ENCODE measurements around the gene THBS4. TPM values are rescaled to one million over a fixed set of nuclear protein-coding genes. Genes with fewer than 3 reads are reported as not detected.
"Not testable (repeated sequence)": the region's sequence is repeated elsewhere in the genome, so short reads cannot be mapped to it uniquely, and the experiment has no call there.

THBS4 gene
- total RNA-seq, 1 experiment from 2014 or later: 6.6 TPM

DNA sequence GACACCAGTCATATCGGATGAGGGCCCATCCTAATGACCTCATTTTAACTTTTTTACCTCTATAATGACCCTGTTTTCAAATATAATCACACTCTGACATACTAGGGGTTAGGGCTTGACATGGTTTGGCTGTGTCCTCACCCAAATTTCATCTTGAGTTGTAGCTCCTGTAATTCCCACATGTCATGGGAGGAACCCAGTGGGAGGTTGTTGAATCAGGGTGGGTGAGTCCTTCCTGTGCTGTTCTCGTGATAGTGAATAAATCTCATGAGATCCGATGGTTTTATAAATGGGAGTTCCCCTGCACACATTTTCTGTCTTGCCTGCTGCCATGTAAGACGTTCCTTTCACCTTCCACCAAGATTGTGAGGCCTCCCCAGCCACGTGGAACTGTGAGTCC, 71.8 kb downstream of the THBS4 start:
- CTCF ChIA-PET: no interaction called here
- no peaks in the 10 kb centered on the region for H3K27me3 ChIP-seq (ENCODE audit: insufficient read depth, low read depth)

DNA sequence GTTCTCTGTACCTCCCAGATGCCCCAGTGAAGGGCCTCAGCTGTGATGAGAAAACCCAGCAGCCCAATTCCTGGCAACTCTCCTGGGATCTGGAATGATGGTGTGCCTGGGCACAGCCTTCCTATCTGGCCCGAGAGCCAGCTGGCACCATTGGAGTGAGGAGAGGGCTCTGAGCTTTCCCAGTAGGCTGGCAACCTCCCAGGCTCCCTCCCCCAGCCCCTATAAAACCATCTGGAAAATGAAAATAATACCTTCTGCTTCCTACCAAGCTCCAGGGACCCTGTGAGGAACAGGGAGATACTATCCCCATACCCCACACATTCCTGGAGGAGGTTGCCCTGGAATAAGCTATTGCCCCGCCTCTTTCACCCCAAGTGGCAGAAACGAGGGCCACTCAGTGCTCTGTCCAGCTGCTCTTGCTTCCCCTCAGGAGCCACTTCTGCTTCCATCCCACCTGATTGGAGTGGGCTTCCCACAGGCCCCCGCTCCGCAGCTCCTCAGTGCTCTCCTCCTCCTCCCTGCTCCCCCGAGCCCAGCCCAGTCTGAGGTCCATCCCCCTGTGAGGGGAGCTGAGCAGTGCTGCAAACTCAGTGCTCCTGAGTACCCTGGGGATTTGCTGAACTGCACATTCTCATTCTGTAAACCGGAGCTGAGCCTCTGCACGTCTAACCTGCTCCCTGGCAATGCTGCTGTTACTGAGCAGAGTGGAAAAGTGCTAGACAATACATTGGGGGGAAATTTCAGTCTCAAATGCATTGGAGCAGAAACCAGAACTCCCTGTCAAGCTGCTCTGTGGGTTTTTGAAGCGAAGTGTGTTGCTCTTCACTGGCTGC, 74.7 kb downstream of the THBS4 start:
- TF ChIP-seq EZH2 (IDR thresholded peaks at IDR 0.05; ENCODE audit: low read depth): no peak
- TF ChIP-seq, protein P1, sequence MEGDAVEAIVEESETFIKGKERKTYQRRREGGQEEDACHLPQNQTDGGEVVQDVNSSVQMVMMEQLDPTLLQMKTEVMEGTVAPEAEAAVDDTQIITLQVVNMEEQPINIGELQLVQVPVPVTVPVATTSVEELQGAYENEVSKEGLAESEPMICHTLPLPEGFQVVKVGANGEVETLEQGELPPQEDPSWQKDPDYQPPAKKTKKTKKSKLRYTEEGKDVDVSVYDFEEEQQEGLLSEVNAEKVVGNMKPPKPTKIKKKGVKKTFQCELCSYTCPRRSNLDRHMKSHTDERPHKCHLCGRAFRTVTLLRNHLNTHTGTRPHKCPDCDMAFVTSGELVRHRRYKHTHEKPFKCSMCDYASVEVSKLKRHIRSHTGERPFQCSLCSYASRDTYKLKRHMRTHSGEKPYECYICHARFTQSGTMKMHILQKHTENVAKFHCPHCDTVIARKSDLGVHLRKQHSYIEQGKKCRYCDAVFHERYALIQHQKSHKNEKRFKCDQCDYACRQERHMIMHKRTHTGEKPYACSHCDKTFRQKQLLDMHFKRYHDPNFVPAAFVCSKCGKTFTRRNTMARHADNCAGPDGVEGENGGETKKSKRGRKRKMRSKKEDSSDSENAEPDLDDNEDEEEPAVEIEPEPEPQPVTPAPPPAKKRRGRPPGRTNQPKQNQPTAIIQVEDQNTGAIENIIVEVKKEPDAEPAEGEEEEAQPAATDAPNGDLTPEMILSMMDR (conservative IDR thresholded peaks at IDR 0.05): no peak
- no peak overlapping the region for H3K4me2 ChIP-seq
- H3K4me1 ChIP-seq (replicated peaks; ENCODE audit: insufficient read depth): no peaks in the 10 kb centered on the region
- BruUV-seq (replicated peaks): no TSS peak
- H2AFZ ChIP-seq: no peak overlapping the region
- no peak for DNase-seq
- H3K9me2 ChIP-seq (ENCODE audit: insufficient read depth): no peaks in the 10 kb centered on the region
- H3K4me3 ChIP-seq: no peak overlapping the region
- no peaks in the 10 kb centered on the region for H3K36me3 ChIP-seq (ENCODE audit: low read depth)
- intact Hi-C loops (cut with micrococcal nuclease; ENCODE audit: unreplicated experiment): no loop called here
- H3K79me2 ChIP-seq (ENCODE audit: low read depth): no peaks in the 10 kb centered on the region
- no peaks in the 10 kb centered on the region for H3F3A ChIP-seq (ENCODE audit: insufficient read depth, low read depth)
- ChIA-PET CTCF (interaction anchor here (0.7 kb wide), 1 partner anchor 1084 kb away, joined by 4 read pairs; no protein-coding TSS in a partner anchor), POLR2A (ENCODE audit: unreplicated experiment) (no interaction called here)
- H4K20me1 ChIP-seq (ENCODE audit: insufficient read depth): no peaks in the 10 kb centered on the region
- H3K27me3 ChIP-seq (ENCODE audit: insufficient read depth, low read depth): no peaks in the 10 kb centered on the region
- H3K9me3 ChIP-seq (ENCODE audit: insufficient read depth, low read depth): no peaks in the 10 kb centered on the region
- no peak overlapping the region for H3K27ac ChIP-seq

More for the DNA sequence above, 71.8 kb downstream of the THBS4 start:
- Histone ChIP-seq H3K27ac (no peak overlapping the region), H3K79me2 (ENCODE audit: low read depth) (no peaks in the 10 kb centered on the region), H3K9me2 (ENCODE audit: insufficient read depth) (no peaks in the 10 kb centered on the region), H3F3A (ENCODE audit: insufficient read depth, low read depth) (no peaks in the 10 kb centered on the region), H3K4me1 (replicated peaks; ENCODE audit: insufficient read depth) (no peaks in the 10 kb centered on the region), H2AFZ (no peak overlapping the region), H3K36me3 (ENCODE audit: low read depth) (no peaks in the 10 kb centered on the region), H4K20me1 (ENCODE audit: insufficient read depth) (no peaks in the 10 kb centered on the region), H3K4me3 (no peak overlapping the region), H3K9me3 (ENCODE audit: insufficient read depth, low read depth) (no peaks in the 10 kb centered on the region), H3K4me2 (no peak overlapping the region)
- TF ChIP-seq EZH2 (IDR thresholded peaks at IDR 0.05; ENCODE audit: low read depth): no peak
- intact Hi-C loops (cut with micrococcal nuclease; ENCODE audit: unreplicated experiment): no loop called here
- BruUV-seq (replicated peaks): no TSS peak
- POLR2A ChIA-PET (ENCODE audit: unreplicated experiment): no interaction called here
- no peak for DNase-seq

DNA sequence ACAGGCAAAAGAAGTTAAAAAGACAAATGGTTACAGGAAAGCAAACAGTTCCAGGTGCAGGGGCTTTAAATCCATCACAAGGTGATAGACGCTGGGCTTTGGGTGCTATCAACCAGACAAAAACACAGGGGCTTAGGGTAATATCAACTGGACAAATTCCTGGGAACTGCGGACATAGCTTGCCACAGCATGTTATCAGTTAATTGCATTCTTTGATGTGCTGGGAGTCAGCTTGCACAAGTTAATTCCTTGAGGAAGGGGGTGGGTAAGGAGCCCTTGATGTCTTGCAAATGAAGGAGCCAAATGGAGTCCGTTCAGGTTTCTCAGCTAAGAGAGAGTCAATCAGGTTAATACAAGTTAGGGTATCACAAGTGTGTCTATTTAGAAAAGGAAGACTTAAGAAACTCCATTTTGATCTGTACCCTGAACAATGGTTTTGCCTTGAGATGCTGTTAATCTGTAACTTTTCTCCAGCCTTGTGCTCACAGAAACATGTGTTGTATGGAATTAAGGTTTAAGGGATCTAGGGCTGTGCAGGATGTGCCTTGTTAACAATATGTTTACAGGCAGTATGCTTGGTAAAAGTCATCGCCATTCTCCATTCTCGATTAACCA, 76.3 kb downstream of the THBS4 start:
- H3K27ac ChIP-seq; H4K20me1 ChIP-seq (ENCODE audit: insufficient read depth); POLR2A ChIA-PET (ENCODE audit: unreplicated experiment); H3K4me1 ChIP-seq (replicated peaks; ENCODE audit: insufficient read depth); H3K36me3 ChIP-seq (ENCODE audit: low read depth); DNase-seq; H3K79me2 ChIP-seq (ENCODE audit: low read depth); H3K27me3 ChIP-seq (ENCODE audit: insufficient read depth, low read depth); H3K4me2 ChIP-seq; BruUV-seq (replicated peaks); CTCF ChIA-PET; H3K4me3 ChIP-seq; H3K9me3 ChIP-seq (ENCODE audit: insufficient read depth, low read depth); H3K9me2 ChIP-seq (ENCODE audit: insufficient read depth); H3F3A ChIP-seq (ENCODE audit: insufficient read depth, low read depth); H2AFZ ChIP-seq; intact Hi-C loops (cut with micrococcal nuclease; ENCODE audit: unreplicated experiment): not testable (repeated sequence)

DNA sequence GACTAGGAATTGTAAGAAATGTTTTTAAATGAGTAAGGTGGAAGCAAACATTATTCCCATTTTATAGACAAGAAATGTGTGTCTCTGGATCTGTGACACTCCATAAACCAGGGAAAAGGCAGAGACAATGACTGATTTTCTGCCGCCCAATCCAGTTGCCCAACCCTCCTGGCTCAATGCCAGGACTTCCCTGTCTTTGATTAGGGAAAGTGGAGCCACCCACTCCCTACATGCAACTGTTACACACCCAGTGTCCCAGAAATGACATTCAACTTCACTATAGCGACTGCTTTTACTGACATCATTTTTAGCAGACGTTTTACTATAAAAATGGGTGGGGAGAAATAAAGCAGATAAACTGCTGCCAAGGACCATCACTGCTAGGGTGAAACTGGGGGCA, 79.7 kb downstream of the THBS4 start:
- Histone ChIP-seq H3K4me2 (no peak overlapping the region), H3K36me3 (ENCODE audit: low read depth) (no peaks in the 10 kb centered on the region), H2AFZ (no peak overlapping the region), H3K27ac (no peak overlapping the region), H4K20me1 (ENCODE audit: insufficient read depth) (no peaks in the 10 kb centered on the region), H3K9me2 (ENCODE audit: insufficient read depth) (no peaks in the 10 kb centered on the region), H3K4me1 (replicated peaks; ENCODE audit: insufficient read depth) (no peaks in the 10 kb centered on the region), H3F3A (ENCODE audit: insufficient read depth, low read depth) (no peaks in the 10 kb centered on the region), H3K79me2 (ENCODE audit: low read depth) (no peaks in the 10 kb centered on the region), H3K4me3 (no peak overlapping the region), H3K27me3 (ENCODE audit: insufficient read depth, low read depth) (no peaks in the 10 kb centered on the region), H3K9me3 (ENCODE audit: insufficient read depth, low read depth) (no peaks in the 10 kb centered on the region)
- DNase-seq: no peak
- BruUV-seq (replicated peaks): no TSS peak
- intact Hi-C loops (cut with micrococcal nuclease; ENCODE audit: unreplicated experiment): no loop called here
- ChIA-PET POLR2A (ENCODE audit: unreplicated experiment) (no interaction called here), CTCF (no interaction called here)
- TF ChIP-seq, protein P1 (conservative IDR thresholded peaks at IDR 0.05): no peak
- TF ChIP-seq EZH2 (IDR thresholded peaks at IDR 0.05; ENCODE audit: low read depth): no peak
